GM12891 (cell line): Measurements from ENCODE around the gene SRCAP.
A peak's percentile ranks its signal among the peaks of the same experiment; 100 is the strongest.
"Not testable (repeated sequence)": the region's sequence is repeated elsewhere in the genome, so short reads cannot be mapped to it uniquely, and the experiment has no call there.

Experiments used
- DNase-seq: peaks from one replicate; pipeline ENCODE4 v3.0.0; 2011; ENCODE audit warnings: low spot score; ENCODE audit not compliant: insufficient read length
- FAIRE-seq: peaks from 2 replicates; lab custom pipeline; 2011; peaks lifted over from hg19 to GRCh38; lab: Jason Lieb, UNC
- PAX5 ChIP-seq: IDR thresholded peaks from 2 replicates; pipeline ENCODE4 v1.6.1; 2011; ENCODE audit warnings: low read length, moderate library complexity, mild to moderate bottlenecking; ENCODE audit not compliant: insufficient read depth, severe bottlenecking
- POLR2A ChIP-seq: IDR thresholded peaks from 2 replicates; pipeline ENCODE4 v1.6.1; 2011; ENCODE audit warnings: low read depth, low read length, control low read depth
- POLR2AphosphoS5 ChIP-seq: IDR thresholded peaks from 2 replicates; pipeline ENCODE4 v1.6.1; 2011; ENCODE audit warnings: low read depth, low read length, control low read depth
- POU2F2 ChIP-seq: IDR thresholded peaks from 2 replicates; pipeline ENCODE4 v1.6.1; 2011; ENCODE audit warnings: low read depth, mild to moderate bottlenecking, control low read depth, low read length, moderate library complexity
- SPI1 ChIP-seq: IDR thresholded peaks from 2 replicates; pipeline ENCODE4 v1.6.1; 2011; ENCODE audit warnings: low read depth, low read length, control low read depth
- TAF1 ChIP-seq: IDR thresholded peaks from 2 replicates; pipeline ENCODE4 v1.6.1; 2011; ENCODE audit warnings: low read depth, low read length, control low read depth

Gene SRCAP

DNA sequence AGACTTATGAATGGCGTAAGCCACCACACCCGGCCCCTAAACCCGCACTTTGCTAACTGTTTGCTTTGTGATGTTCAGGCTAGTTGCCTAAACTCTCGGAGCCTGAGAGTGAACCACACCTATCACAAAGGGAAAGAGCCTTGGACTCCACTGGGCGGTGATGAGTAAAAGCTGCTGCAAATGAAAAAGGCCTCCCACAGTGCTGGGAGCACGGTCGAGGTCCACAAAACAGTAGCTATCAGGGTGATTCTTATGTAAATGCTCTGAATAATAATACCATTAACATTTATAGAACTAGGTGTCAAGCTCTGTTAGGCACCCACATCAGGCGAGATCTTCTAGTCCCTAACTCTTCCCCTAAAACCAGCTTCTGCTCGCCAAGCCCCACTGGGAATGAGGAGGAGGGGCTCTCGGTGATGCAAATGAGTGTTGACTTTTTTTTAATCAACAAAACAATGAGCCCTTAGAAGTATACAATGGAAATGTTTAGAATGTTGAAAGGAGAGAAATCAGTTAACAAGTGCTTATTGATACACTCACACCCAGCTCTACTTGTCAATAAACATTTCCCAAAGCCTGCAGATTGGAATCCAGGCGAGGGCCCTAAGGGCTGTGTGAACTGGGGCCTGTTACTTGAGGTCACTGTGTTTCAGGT is 20.9 kb upstream of the SRCAP start:
- DNase-seq (no peak), FAIRE-seq (no peak)
- TF ChIP-seq PAX5 (no peak), POLR2A (no peak), POLR2AphosphoS5 (no peak), SPI1 (no peak), TAF1 (no peak), POU2F2 (no peak)

DNA sequence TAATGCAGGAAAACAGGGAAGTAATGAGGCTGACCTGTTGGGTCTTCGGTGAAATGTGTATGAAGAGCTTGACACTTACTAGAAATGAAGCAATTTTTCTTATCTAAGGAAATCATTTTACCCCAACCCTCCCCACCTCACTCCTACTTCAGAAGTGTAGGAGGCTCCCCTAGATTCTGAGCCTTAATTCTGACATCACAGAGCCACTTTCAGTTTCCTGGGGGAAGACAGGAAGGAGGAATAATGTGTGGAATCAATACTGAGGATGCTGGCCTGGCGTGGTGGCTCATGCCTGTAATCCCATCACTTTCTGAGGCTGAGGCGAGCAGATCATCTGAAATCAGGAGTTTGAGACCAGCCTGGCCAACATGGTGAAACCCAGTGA is 20.4 kb upstream of the SRCAP start:
- TF ChIP-seq POU2F2 (no peak), TAF1 (no peak)
- no peak for FAIRE-seq

DNA sequence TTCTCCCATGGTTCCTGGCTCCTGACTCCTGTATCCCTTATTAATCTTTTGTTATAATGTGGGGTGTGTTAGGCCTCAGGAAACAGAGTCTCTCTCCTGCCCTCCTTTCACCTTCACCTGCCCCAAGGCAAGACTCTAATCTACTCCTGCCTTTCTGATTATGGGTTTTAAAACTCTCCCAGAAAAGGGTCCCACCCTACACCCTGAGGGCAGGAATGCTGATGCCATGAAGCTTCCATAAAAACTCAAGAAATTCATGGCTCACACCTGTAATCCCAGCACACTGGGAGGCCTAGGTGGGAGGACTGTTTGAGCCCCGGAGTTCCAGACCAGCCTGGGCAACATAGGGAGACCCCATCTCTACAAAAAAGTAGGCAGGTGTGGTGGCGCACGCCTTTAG is 18.6 kb upstream of the SRCAP start:
- no peak for TF ChIP-seq SPI1
- TF ChIP-seq POLR2A: no peak
- TF ChIP-seq POLR2AphosphoS5: no peak
- TF ChIP-seq POU2F2: no peak
- TF ChIP-seq TAF1: no peak
- TF ChIP-seq PAX5: no peak
- FAIRE-seq (no peak), DNase-seq (no peak)

More for the DNA sequence above, 20.4 kb upstream of the SRCAP start:
- no peak for DNase-seq

DNA sequence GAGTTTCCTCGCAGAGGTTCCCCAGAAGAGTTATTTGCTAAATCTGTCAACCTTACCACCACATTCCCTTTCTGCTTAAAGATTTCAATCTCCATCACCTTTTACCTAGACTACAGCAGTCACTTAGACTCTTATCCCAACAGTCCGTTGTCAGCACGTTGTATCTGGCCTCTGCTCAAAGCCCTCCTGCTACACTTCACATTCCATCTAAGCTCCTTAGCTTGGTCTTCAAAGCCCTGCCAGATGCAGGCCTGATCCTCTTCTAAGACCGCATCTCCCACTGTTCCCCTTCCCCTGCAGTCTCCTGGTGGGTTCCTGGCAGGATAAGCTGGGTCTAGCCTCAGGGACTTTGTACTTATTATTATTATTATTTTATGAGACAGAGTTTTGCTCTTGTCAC is 10.3 kb upstream of the SRCAP start:
- no peak for TF ChIP-seq TAF1
- TF ChIP-seq POLR2AphosphoS5: no peak
- no peak for TF ChIP-seq POU2F2
- no peak for TF ChIP-seq POLR2A
- TF ChIP-seq SPI1: no peak
- no peak for TF ChIP-seq PAX5
- DNase-seq (no peak), FAIRE-seq (no peak)

DNA sequence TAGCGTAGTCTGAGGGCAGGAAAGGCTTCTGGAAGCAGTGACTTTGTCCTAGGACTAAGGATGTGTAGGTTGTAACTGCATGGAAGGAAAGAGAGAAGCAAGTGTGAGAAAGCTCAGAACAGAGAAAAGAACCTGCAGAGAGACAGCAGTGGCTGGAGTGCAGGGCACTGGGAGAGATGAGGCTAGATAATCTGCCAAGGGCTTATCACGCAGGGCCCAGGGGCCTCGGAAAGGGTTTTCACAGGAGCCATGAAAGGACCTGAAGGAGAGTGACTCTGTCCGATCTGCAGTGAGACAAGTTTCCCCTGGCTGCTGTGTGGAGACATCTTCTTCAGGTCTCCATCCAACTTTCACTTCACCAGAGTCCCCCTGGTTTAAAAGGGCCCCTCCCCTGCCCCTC is 7.1 kb upstream of the SRCAP start:
- TF ChIP-seq POLR2AphosphoS5 (no peak), PAX5 (no peak), POU2F2 (no peak), POLR2A (no peak), SPI1 (no peak), TAF1 (no peak)
- FAIRE-seq: no peak
- DNase-seq: no peak

DNA sequence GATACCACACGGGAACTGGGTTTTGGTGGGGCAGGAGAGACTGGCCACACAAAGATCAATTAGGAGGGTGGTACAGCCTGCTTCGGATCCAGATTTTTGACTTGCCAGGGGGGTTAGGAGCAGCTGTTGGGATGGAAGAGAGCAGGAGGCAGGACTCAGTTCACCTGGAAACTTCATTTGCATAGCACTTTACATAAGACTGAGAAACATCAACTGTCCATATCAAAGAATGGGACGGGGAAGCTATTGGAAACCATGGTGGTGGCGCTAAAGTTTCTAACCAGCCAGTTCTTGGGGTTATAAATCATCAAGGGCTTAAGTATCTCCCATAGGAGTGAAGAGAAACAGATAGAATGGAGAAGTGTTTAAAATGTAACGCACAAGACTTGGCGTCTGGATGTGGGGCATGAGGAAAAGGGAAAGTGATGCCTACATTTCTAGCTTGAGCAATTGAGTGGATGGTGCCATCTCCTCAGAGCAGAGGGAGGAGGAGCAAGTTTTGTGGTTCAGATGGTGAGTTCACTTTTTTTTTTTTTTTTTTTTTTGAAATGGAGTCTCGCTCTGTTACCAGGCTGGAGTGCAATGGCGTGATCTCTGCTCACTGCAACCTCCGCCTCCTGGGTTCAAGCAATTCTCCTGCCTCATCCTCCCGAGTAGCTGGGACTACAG is 6.4 kb upstream of the SRCAP start:
- DNase-seq: no peak
- TF ChIP-seq PAX5 (no peak), POLR2AphosphoS5 (no peak), TAF1 (no peak), POU2F2 (no peak), POLR2A (no peak), SPI1 (no peak)
- no peak for FAIRE-seq

DNA sequence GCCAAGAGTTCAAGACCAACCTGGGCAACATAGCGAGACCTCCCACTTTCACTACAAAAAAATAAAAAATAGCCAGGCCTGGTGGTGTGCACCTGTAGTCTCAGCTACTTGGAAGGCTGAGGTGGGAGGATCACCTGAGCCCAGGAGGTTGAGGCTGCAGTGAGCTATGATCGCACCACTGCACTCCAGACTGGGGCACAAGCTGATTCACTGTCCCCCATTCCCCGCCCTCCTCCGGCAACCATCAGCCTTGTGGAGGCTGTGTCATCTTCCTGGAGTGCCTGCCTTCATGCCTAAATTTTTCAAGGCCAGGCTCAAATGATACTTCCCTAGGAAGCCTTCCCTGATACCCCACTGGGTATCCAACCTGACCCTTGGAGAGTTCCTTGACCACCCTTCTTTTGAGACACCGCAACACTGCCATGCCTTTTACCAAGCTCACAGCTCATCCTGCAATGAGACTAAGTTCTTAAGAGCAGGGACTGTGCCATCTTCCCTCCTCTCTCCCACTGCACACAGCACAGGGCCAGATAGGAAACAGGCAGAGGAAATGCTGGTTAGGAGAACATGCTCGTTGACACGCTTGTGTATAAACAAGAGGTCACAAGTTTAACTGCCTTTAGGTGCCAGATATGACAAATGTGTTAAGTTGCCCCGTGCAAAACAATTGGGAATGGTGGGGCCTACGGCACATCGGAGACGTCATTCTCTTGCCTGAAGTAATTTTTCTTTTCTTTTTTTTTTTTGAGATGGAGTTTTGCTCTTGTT is 3.9 kb upstream of the SRCAP start:
- FAIRE-seq (no peak), DNase-seq (no peak)
- TF ChIP-seq SPI1 (no peak), POLR2AphosphoS5 (no peak)

DNA sequence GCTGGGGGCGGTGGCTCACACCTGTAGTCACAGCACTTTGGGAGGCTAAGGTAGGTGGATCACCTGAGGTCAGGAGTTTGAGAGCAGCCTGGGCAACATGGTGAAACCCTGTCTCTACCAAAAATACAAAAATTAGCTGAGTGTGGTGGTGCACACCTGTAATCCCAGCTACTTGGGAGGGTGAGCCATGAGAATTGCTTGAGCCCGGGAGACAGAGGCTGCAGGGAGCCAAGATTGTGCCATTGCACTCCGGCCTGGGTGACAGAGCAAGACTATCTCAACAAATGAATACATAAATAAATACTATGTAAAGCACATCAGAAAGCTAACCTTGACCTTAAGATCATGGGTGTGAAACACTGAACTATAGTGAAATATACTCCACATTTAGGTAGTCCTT is 2.3 kb upstream of the SRCAP start:
- DNase-seq, FAIRE-seq: not testable (repeated sequence)

DNA sequence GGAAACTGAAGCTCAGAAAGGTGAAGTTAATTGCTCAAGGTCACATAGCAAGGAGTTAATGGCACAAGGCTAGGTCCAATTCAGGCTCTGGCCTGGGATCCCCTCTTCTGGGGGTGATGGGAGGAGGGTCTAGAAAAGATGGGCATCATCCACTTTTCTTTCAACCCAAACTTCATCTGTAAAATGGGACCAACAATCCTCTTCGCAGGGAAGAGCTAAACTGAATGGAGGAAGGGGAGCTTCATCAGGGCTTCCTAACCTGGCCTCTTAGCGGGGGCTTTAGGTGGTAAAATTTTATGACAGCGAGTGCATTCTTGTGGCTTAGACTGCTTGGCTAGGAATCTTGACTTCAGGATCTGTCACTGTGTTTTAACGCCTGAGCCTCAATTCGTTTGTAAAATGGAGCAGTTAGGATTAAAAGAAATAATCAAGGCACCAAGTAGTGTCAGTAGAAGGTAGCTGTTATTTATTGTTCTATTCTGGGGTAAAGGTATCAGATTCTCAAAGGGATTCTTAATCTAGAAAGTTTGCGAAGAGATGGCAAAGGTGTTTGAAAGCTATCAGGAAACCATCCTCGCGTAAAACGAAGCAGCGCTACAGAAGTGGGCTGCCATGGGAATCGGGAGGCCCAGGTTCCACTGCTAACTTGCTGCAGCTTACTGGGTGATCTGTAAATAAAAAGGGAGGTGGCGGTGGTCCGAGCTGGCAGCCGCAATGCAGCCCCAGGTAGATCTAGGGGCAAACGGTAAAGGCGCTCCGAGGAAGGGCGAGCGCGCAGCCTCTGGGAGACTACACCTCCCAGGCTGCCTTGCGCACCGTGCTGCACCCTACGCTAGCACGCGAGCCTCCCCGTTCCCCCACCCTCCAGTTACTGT is 1.5 kb upstream of the SRCAP start:
- FAIRE-seq (peak; percentile 98), DNase-seq (peak; percentile 84)
- no peak for TF ChIP-seq PAX5
- no peak for TF ChIP-seq POLR2A
- TF ChIP-seq POU2F2: no peak
- TF ChIP-seq POLR2AphosphoS5: no peak
- no peak for TF ChIP-seq SPI1
- TF ChIP-seq TAF1: no peak
